ENCODE measurements around the gene DUSP28.

DNA sequence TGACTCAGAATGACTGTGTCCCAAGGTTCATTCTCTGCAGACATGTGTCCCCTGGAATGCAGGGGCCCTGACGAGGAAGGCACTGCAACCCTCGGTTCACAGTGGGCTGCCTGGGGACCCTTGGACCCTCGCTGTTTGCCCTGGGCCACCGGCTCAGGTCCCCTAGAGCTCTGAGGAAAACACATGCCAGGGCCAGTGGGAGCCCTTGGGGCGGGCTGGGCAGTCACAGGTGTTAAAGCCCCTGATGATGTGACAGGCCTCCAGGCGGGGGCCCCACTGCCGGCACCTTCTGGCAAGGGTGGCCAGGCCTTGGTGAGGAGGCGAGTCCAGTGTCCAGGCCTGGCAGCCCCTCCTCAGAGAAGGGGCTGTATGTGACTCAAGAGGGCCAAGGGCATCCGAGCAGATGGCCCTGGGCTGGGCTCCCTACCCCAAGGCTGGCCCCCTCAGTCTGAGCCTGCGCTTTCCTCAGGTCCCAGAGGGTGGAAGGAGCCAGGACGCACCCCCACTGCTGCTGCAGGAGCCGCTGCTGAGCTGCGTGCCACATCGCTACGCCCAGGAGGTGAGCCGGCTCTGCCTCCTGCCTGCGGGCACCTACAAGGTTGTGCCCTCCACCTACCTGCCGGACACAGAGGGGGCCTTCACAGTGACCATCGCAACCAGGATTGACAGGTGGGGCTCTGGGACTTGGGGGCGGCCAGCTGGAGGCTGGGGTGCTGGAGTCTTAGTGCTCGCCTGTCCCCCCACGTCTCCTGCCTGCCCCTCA is 37.4 kb downstream of the DUSP28 start:
- TF ChIP-seq RARB (CRISPR knock-in tag; IDR thresholded peaks at IDR 0.05) (no peak), ARNTL (CRISPR knock-in tag; IDR thresholded peaks at IDR 0.05; ENCODE audit: borderline replicate concordance, low read depth) (no peak), ZFP3 (CRISPR knock-in tag; IDR thresholded peaks at IDR 0.05) (no peak), ZFP30 (CRISPR knock-in tag; IDR thresholded peaks at IDR 0.05) (no peak), TCF4 (CRISPR knock-in tag; IDR thresholded peaks at IDR 0.05; ENCODE audit: borderline replicate concordance) (no peak), ZC3H10 (CRISPR knock-in tag; IDR thresholded peaks at IDR 0.05) (no peak), ZNF565 (CRISPR knock-in tag; conservative IDR thresholded peaks at IDR 0.05; ENCODE audit: low read depth) (no peak), ISL1 (CRISPR knock-in tag; IDR thresholded peaks at IDR 0.05) (no peak), PATZ1 (CRISPR knock-in tag; IDR thresholded peaks at IDR 0.05; ENCODE audit: borderline replicate concordance) (no peak)
- TF ChIP-seq, protein P1, sequence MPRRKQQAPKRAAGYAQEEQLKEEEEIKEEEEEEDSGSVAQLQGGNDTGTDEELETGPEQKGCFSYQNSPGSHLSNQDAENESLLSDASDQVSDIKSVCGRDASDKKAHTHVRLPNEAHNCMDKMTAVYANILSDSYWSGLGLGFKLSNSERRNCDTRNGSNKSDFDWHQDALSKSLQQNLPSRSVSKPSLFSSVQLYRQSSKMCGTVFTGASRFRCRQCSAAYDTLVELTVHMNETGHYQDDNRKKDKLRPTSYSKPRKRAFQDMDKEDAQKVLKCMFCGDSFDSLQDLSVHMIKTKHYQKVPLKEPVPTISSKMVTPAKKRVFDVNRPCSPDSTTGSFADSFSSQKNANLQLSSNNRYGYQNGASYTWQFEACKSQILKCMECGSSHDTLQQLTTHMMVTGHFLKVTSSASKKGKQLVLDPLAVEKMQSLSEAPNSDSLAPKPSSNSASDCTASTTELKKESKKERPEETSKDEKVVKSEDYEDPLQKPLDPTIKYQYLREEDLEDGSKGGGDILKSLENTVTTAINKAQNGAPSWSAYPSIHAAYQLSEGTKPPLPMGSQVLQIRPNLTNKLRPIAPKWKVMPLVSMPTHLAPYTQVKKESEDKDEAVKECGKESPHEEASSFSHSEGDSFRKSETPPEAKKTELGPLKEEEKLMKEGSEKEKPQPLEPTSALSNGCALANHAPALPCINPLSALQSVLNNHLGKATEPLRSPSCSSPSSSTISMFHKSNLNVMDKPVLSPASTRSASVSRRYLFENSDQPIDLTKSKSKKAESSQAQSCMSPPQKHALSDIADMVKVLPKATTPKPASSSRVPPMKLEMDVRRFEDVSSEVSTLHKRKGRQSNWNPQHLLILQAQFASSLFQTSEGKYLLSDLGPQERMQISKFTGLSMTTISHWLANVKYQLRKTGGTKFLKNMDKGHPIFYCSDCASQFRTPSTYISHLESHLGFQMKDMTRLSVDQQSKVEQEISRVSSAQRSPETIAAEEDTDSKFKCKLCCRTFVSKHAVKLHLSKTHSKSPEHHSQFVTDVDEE (CRISPR knock-in tag; IDR thresholded peaks at IDR 0.05) = no peak
